MM.1S (cell line): Measurements from ENCODE around the gene PDE6G.

Experiments used
- DNase-seq: peaks from one replicate; pipeline ENCODE4 v3.0.0-alpha.2; 2015
- H2AFZ ChIP-seq: fragments of 300-600 bp; sonication (generic); 2 replicates; pipeline ENCODE4 v1.6.0; 2016; ENCODE audit warnings: antibody characterized with exemption, low read length
- H3F3A ChIP-seq: fragments of 300-600 bp; sonication (generic); 2 replicates; pipeline ENCODE4 v1.6.1; 2016; ENCODE audit warnings: mild to moderate bottlenecking, antibody characterized with exemption, low read length, moderate library complexity, mixed read lengths; ENCODE audit not compliant: insufficient read depth
- H3K27ac ChIP-seq: fragments of 300-600 bp; sonication (generic); 2 replicates; pipeline ENCODE4 v1.5.1; 2016; ENCODE audit warnings: mild to moderate bottlenecking, low read length
- H3K27me3 ChIP-seq: fragments of 300-600 bp; sonication (generic); replicated peaks from 2 replicates; pipeline ENCODE4 v1.6.0; 2016; ENCODE audit warnings: low read length; ENCODE audit not compliant: insufficient read depth
- H3K36me3 ChIP-seq: fragments of 300-600 bp; sonication (generic); replicated peaks from 2 replicates; pipeline ENCODE4 v1.6.1; 2016; ENCODE audit warnings: mild to moderate bottlenecking, low read length, mixed read lengths; ENCODE audit not compliant: insufficient read depth
- H3K4me1 ChIP-seq: fragments of 300-600 bp; sonication (generic); 2 replicates; pipeline ENCODE4 v1.6.1; 2016; ENCODE audit warnings: low read length, mixed read lengths
- H3K4me2 ChIP-seq: fragments of 300-600 bp; sonication (generic); 2 replicates; pipeline ENCODE4 v1.6.0; 2016; ENCODE audit warnings: low read depth, low read length
- H3K4me3 ChIP-seq: fragments of 300-600 bp; sonication (generic); 2 replicates; pipeline ENCODE4 v1.5.1; 2016; ENCODE audit warnings: low read length, mixed read lengths
- H3K79me2 ChIP-seq: fragments of 300-600 bp; sonication (generic); 2 replicates; pipeline ENCODE4 v1.6.1; 2016; ENCODE audit warnings: mixed run types, low read length, mixed read lengths
- H3K9ac ChIP-seq: fragments of 300-600 bp; sonication (generic); 2 replicates; pipeline ENCODE4 v1.6.1; 2016; ENCODE audit warnings: low read length, mixed read lengths
- H3K9me2 ChIP-seq: fragments of 300-600 bp; sonication (generic); replicated peaks from 2 replicates; pipeline ENCODE4 v1.6.1; 2016; ENCODE audit warnings: mild to moderate bottlenecking, low read length, mixed read lengths; ENCODE audit not compliant: insufficient read depth
- H3K9me3 ChIP-seq: fragments of 300-600 bp; sonication (generic); replicated peaks from 2 replicates; pipeline ENCODE4 v1.6.1; 2016; ENCODE audit warnings: mild to moderate bottlenecking, low read length, mixed read lengths; ENCODE audit not compliant: insufficient read depth
- H4K20me1 ChIP-seq: fragments of 300-600 bp; sonication (generic); 2 replicates; pipeline ENCODE4 v1.6.1; 2016; ENCODE audit warnings: mild to moderate bottlenecking, low read length, moderate library complexity, mixed read lengths; ENCODE audit not compliant: insufficient read depth
- CTCF ChIP-seq: fragments of 300-600 bp; sonication (generic); IDR thresholded peaks from 2 replicates; pipeline ENCODE4 v1.5.1; 2016; ENCODE audit warnings: antibody characterized with exemption, low read length, mixed read lengths
- EZH2 ChIP-seq: fragments of 300-600 bp; sonication (generic); optimal IDR thresholded peaks from 2 replicates; pipeline ENCODE3; 2017; ENCODE audit warnings: low read depth, mild to moderate bottlenecking, antibody characterized with exemption, low read length, mixed read lengths
- EZH2phosphoT487 ChIP-seq: fragments of 300-600 bp; sonication (generic); IDR thresholded peaks from 2 replicates; pipeline ENCODE4 v1.6.1; 2018; ENCODE audit warnings: antibody characterized with exemption, low read length

Gene PDE6G

GRCh38 chr17:81662002-81662401, 5.7 kb upstream of the PDE6G start:
- H3K9me3 ChIP-seq: no peaks in the 10 kb centered on the region
- H3K27me3 ChIP-seq: no peaks in the 10 kb centered on the region
- peaks cover 17% of the 10 kb centered on the region for H3K79me2 ChIP-seq
- no peaks in the 10 kb centered on the region for H3K9me2 ChIP-seq
- H3K4me2 ChIP-seq: no peak overlapping the region
- H3K4me3 ChIP-seq: no peak overlapping the region
- no peaks in the 10 kb centered on the region for H3F3A ChIP-seq
- H3K9ac ChIP-seq: no peak overlapping the region
- 0 out of 2 replicates have a peak, but pooled peaks cover 3% of the 10 kb centered on the region for H3K4me1 ChIP-seq
- H3K36me3 ChIP-seq: no peaks in the 10 kb centered on the region
- no peak for DNase-seq
- no peaks in the 10 kb centered on the region for H4K20me1 ChIP-seq
- no peak overlapping the region for H2AFZ ChIP-seq
- no peak for TF ChIP-seq CTCF
- no peak for TF ChIP-seq EZH2
- no peak for TF ChIP-seq EZH2phosphoT487
- no peak overlapping the region for H3K27ac ChIP-seq

- Histone ChIP-seq H3K4me3 (no peak overlapping the region), H3K9me2 (no peaks in the 10 kb centered on the region), H3K4me2 (no peak overlapping the region), H4K20me1 (no peaks in the 10 kb centered on the region), H3K36me3 (no peaks in the 10 kb centered on the region), H3F3A (no peaks in the 10 kb centered on the region), H3K79me2 (peaks cover 3% of the 10 kb centered on the region), H3K9ac (no peak overlapping the region), H3K4me1 (0 out of 2 replicates have a peak, but pooled peaks cover 6% of the 10 kb centered on the region), H3K27ac (no peak overlapping the region), H2AFZ (no peak overlapping the region), H3K9me3 (no peaks in the 10 kb centered on the region), H3K27me3 (no peaks in the 10 kb centered on the region)
- DNase-seq: no peak
- TF ChIP-seq EZH2phosphoT487 (no peak), EZH2 (no peak), CTCF (no peak)
Measured at GRCh38 chr17:81660441-81660840, 4.1 kb upstream of the PDE6G start.

- no peaks in the 10 kb centered on the region for H3K9me2 ChIP-seq
- DNase-seq: no peak
- no peak overlapping the region for H3K4me2 ChIP-seq
Measured at GRCh38 chr17:81659038-81659437, 2.7 kb upstream of the PDE6G start.

More at GRCh38 chr17:81659038-81659437, 2.7 kb upstream of the PDE6G start:
- no peak overlapping the region for H3K9ac ChIP-seq
- H3K27ac ChIP-seq: no peak overlapping the region
- no peaks in the 10 kb centered on the region for H3K9me3 ChIP-seq
- no peak for TF ChIP-seq CTCF
- TF ChIP-seq EZH2phosphoT487: no peak
- TF ChIP-seq EZH2: no peak
- H3K36me3 ChIP-seq: no peaks in the 10 kb centered on the region
- no peaks in the 10 kb centered on the region for H3K79me2 ChIP-seq
- H3K27me3 ChIP-seq: no peaks in the 10 kb centered on the region
- no peak overlapping the region for H3K4me3 ChIP-seq
- H3F3A ChIP-seq: no peaks in the 10 kb centered on the region
- no peaks in the 10 kb centered on the region for H4K20me1 ChIP-seq
- H2AFZ ChIP-seq: no peak overlapping the region
- H3K4me1 ChIP-seq: 0 out of 2 replicates have a peak, but pooled peaks cover 6% of the 10 kb centered on the region
